Activated CD8-positive, alpha-beta memory T cell treated with anti-CD3 and anti-CD28 coated beads for 24 hours (primary cell): ENCODE measurements around the gene NFASC.

Source experiments
- DNase-seq: peaks from one replicate; pipeline ENCODE4 v3.0.0-alpha.2; 2020

The NFASC gene

GRCh38 chr1:205068457-205069040, 197.9 kb downstream of the NFASC start:
- no peak for DNase-seq

- no peak for DNase-seq
These were observed 198.9 kb downstream of the NFASC start for GRCh38 chr1:205069371-205070125.

- no peak for DNase-seq
These were observed 200.4 kb downstream of the NFASC start for GRCh38 chr1:205071028-205071409.

- no peak for DNase-seq
These were observed 201.1 kb downstream of the NFASC start for GRCh38 chr1:205071801-205072200.

GRCh38 chr1:205072286-205072685, 201.6 kb downstream of the NFASC start:
- no peak for DNase-seq
